K562 treated with DMSO at 1 percent for 48 hours (cell line): ENCODE results near the gene SAAL1. TPM values are rescaled to one million over a fixed set of nuclear protein-coding genes. Genes with fewer than 3 reads are reported as not detected.

Experiments
- total RNA-seq: library from RNA; unstranded; fragments of 300-600 nt; gene quantifications from 2 replicates; pipeline ENCODE4 v1.2.3, GENCODE V29; 2022; ENCODE audit warnings: low replicate concordance; ENCODE audit errors: extremely low read depth

SAAL1 gene
- total RNA-seq, result not detected in 2 replicates

GRCh38 chr11:18105802-18106574 lies at the start of gene SAAL1:
SAAL1 (minus strand) TSS chr11:18106082; CDS start chr11:18106041, 41 bp downstream.

GRCh38 chr11:18132341-18132740 lies 26.5 kb upstream of the SAAL1 start, which contains the start of gene MRGPRX3:
MRGPRX3 (plus strand) TSS chr11:18132571; CDS start chr11:18137203, 4,632 bp downstream.

GRCh38 chr11:18046116-18046777 lies 59.6 kb downstream of the SAAL1 start, which contains the start of gene TPH1:
TPH1 (minus strand) TSS chr11:18046269; CDS start chr11:18040762, 5,507 bp downstream.

Other genes with a start within 250 kb of the SAAL1 start
- gene SERGEF, start 93.0 kb downstream of the SAAL1 start, total RNA-seq, result not detected in 2 replicates
- gene TPH1, start 59.8 kb downstream of the SAAL1 start, total RNA-seq, result not detected in 2 replicates
- not detected in 2 replicates for gene MRGPRX3, start 26.5 kb upstream of the SAAL1 start, total RNA-seq
- gene MRGPRX4, start 66.8 kb upstream of the SAAL1 start, total RNA-seq, result not detected in 2 replicates
- gene SAA4, start 130.7 kb upstream of the SAAL1 start, total RNA-seq, result not detected in 2 replicates
- gene SAA2, start 142.6 kb upstream of the SAAL1 start, total RNA-seq, result not detected in 2 replicates
- gene SAA1, start 160.2 kb upstream of the SAAL1 start, total RNA-seq, result not detected in 2 replicates
- not detected in 2 replicates for gene HPS5, start 216.1 kb upstream of the SAAL1 start, total RNA-seq
- gene GTF2H1, start 216.5 kb upstream of the SAAL1 start, total RNA-seq, result not detected in 2 replicates